IPS-18a (cell line): ENCODE measurements around the gene TCP11.

Experiments
- H3K27ac ChIP-seq: one replicate; pipeline ENCODE4 v1.5.1; 2013; ENCODE audit warnings: low read length
- H3K27me3 ChIP-seq: one replicate; pipeline ENCODE4 v1.6.1; 2013; ENCODE audit warnings: mild to moderate bottlenecking, low read length; ENCODE audit not compliant: control insufficient read depth, insufficient read depth
- H3K36me3 ChIP-seq: one replicate; pipeline ENCODE4 v1.6.1; 2013; ENCODE audit warnings: low read depth, low read length; ENCODE audit not compliant: control insufficient read depth
- H3K4me1 ChIP-seq: one replicate; pipeline ENCODE4 v1.6.1; 2013; ENCODE audit warnings: low read depth, low read length; ENCODE audit not compliant: control insufficient read depth
- H3K4me3 ChIP-seq: one replicate; pipeline ENCODE4 v1.5.1; 2013; ENCODE audit warnings: low read length
- H3K9ac ChIP-seq: one replicate; pipeline ENCODE4 v1.6.1; 2013; ENCODE audit warnings: mild to moderate bottlenecking, low read length, moderate library complexity
- H3K9me3 ChIP-seq: one replicate; pipeline ENCODE4 v1.6.1; 2013; ENCODE audit warnings: low read depth, low read length; ENCODE audit not compliant: control insufficient read depth

Gene TCP11

DNA sequence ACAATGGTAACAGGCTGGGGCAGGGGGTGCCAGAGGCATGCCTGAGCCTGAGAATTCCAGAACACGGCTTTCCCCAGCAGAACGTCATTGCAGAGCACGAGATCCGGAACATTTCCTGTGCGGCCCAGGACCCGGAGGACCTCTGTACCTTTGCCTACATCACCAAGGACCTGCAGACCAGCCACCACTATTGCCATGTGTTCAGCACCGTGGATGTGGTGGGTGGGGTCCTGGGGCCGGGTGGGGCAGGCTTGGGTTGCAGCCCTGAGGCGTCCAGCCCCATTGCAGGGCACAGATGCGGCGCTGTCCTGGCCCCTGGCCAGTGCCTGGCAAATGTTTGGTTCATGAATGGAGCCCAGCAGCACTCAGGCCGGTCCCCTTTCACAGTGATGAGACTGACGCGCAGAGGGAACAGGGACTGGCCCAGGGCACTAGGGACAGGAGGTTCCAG is 57.1 kb downstream of the TCP11 start:
- H3K27me3 ChIP-seq = no peaks in the 10 kb centered on the region
- peaks cover 17% of the 10 kb centered on the region for H3K36me3 ChIP-seq
- no peak overlapping the region for H3K4me3 ChIP-seq
- no peak overlapping the region for H3K9ac ChIP-seq
- H3K4me1 ChIP-seq = peaks cover 12% of the 10 kb centered on the region
- H3K9me3 ChIP-seq = no peaks in the 10 kb centered on the region
- H3K27ac ChIP-seq = no peak overlapping the region

DNA sequence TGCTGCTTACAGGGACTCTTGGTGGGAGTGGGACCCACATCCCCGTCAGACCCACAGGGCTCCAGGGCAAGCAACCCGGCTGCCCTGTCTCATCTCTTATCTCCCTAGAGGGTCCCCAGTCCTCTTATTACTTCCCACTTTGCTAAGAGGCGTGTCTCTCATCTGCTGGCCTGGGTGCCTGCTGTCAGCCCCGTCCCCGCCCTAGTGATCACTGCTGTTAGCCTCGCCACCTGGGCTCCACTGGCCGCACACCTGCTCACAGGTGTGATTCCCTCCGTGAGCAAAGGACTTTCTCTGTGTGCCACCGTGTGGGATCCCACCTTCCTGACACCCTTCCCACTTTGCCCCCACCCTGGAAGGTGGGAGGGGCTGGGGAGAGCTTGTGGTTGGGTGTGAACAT is 57.6 kb downstream of the TCP11 start:
- no peak overlapping the region for H3K4me3 ChIP-seq
- no peaks in the 10 kb centered on the region for H3K9me3 ChIP-seq
- peaks cover 12% of the 10 kb centered on the region for H3K4me1 ChIP-seq
- H3K9ac ChIP-seq = no peak overlapping the region
- no peaks in the 10 kb centered on the region for H3K27me3 ChIP-seq
- H3K36me3 ChIP-seq = peaks cover 17% of the 10 kb centered on the region
- H3K27ac ChIP-seq = no peak overlapping the region

DNA sequence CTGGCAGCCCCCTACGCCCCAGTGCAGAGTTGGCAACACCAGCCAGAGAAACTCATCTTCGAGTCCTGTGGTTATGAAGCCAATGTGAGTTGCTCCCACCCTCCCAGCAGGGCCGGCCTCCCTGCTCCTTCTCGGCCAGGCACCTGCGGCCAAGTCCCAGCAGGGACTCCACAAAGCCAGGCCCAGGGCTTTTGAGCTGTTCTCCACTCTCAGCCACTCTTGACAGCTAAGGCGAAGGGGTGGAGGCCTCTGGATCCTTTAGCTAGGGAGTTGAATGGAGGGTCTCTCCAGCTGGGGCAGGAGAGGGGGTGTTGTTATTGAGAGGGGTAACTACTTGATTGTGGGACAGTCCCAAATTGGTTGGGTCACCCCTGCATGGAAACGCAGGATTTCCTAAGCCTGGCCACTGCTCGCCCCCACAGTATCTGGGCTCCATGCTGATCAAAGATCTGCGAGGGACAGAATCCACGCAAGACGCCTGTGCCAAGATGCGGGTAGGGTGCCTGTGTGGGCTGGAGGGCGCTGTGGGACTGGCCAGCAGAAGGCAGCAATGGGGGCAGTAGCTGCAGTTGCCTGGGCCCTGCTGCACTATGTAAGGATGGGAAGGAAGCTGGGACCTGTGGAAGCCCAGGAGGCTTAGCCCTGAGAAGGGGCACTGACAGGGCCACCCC is 58.3 kb downstream of the TCP11 start:
- H3K4me1 ChIP-seq = peaks cover 12% of the 10 kb centered on the region
- H3K9ac ChIP-seq = no peak overlapping the region
- no peaks in the 10 kb centered on the region for H3K9me3 ChIP-seq
- H3K27ac ChIP-seq = no peak overlapping the region
- peaks cover 17% of the 10 kb centered on the region for H3K36me3 ChIP-seq
- H3K27me3 ChIP-seq = no peaks in the 10 kb centered on the region
- no peak overlapping the region for H3K4me3 ChIP-seq

DNA sequence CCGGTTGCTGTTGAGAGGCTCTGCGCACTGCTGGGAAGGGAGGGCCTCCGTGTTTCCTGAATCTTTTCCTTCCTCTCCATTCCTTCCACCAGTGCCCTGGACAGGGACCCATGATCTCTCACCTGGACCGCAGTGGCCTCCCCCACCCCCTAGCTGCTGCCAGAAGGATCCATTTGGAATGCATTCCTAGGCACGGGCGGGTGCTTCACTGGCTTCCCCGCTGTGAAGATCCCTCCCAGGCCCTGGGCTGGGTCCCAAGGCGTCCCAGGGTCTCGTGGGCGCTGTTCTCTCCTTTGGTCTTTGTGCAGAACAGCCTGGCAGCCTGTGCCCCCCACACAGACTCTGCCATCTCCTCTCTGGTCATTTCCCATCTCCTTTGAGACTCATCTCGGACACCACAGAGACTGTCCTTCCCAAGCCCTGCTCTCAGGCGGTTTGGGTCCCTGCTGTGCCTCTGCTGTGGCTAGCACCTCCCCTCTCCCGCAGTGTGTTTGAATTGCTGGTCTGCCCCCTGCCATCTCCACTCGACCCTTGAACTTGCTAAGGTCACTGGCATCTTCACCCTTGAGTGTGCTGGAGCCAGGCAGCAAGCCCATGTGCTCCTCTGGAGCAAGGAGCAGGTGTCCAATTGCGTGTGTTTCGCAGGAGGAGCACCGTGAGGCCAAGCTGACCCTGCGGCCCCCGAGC is 59.0 kb downstream of the TCP11 start:
- Histone ChIP-seq H3K27me3 (no peaks in the 10 kb centered on the region), H3K9me3 (no peaks in the 10 kb centered on the region), H3K4me1 (peaks cover 12% of the 10 kb centered on the region), H3K4me3 (no peak overlapping the region), H3K27ac (no peak overlapping the region), H3K36me3 (peaks cover 15% of the 10 kb centered on the region), H3K9ac (no peak overlapping the region)

DNA sequence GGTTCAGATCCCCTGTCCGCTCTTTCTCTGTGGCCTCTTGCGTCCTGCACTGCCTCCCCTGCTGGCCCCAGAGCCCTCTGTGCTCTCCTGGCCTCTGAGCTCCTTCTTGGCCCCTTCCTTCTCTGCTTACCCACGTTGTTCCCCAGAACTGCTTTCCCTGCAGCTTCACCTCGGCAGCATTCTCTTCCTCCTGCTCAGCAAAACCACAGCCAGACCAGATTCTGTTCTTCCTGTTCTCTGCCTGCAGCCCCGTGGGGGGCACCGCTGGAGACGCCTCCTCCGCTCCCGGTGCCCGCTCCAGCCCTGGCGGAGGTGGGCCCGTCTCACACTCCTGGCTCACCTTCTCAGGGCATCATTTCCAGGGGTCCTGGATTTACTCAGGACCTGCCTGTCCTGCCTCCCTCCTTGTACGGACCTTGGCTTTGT is 59.7 kb downstream of the TCP11 start:
- Histone ChIP-seq H3K4me1 (peaks cover 12% of the 10 kb centered on the region), H3K9me3 (no peaks in the 10 kb centered on the region), H3K27me3 (no peaks in the 10 kb centered on the region), H3K4me3 (no peak overlapping the region), H3K36me3 (peaks cover 11% of the 10 kb centered on the region), H3K9ac (no peak overlapping the region), H3K27ac (no peak overlapping the region)

DNA sequence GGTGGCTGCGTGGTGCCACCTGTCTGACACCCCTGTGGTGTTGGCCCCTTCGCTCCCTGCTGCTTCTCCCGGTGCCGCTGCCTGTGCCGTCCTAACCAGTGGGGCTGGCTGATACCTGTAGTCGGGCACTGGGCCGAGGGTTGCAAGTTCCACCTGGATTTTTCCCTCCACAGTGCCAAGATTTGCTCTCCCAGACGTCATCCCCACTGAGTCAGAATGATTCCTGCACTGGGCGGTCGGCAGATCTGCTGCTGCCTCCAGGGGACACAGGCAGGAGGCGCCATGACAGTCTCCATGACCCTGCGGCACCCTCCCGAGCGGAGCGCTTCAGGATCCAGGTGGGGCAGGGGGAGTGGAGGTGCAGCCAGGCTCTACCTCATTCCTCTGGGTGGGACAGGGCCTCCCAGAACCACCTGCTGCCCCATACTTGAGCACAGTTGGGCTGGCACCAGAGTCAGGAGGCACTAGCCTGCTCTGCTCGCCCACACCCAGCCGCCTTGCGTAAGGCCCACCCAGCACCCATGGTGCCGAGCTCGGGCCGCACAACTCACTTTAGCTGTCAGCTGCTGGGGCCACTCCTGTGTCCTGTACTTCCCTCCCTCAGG is 60.2 kb downstream of the TCP11 start:
- Histone ChIP-seq H3K4me1 (peaks cover 12% of the 10 kb centered on the region), H3K27ac (no peak overlapping the region), H3K36me3 (peaks cover 11% of the 10 kb centered on the region)

DNA sequence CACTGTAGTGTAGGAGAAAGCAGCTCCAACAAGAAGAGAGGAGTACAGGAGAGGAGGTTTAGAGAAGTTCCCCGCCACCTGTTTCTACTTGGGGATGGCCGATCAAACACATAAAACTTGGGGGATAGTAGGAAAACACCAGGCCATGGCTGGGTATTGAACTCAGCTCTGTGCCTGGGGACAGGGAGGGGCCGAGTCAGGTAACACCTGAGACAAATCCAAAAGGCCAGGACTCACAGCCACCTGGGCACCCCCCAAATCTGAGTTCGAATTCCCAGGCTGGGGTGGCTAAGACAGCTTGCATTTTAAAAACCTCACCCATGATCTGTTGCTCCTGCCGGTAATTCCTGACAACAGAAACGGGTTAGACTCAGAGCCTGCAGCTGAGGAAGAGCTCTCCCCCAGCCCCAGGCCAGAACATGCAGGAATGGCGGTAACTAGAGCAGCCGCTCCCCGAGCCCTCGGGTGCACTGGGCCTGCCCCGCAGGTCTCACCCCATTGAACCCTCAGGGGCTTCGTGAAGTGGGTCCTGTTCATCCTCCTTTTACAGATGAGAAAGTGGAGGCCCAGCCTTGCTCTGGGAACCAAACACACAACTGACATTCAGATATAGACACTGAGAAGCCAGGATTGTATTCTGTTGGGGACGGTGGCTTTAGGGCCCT is 61.0 kb downstream of the TCP11 start:
- Histone ChIP-seq H3K4me3 (no peak overlapping the region), H3K4me1 (peaks cover 12% of the 10 kb centered on the region), H3K9me3 (no peaks in the 10 kb centered on the region), H3K27me3 (no peaks in the 10 kb centered on the region), H3K27ac (no peak overlapping the region), H3K9ac (no peak overlapping the region), H3K36me3 (peaks cover 9% of the 10 kb centered on the region)

More for the DNA sequence above, 60.2 kb downstream of the TCP11 start:
- Histone ChIP-seq H3K4me3 (no peak overlapping the region), H3K27me3 (no peaks in the 10 kb centered on the region), H3K9me3 (no peaks in the 10 kb centered on the region), H3K9ac (no peak overlapping the region)

DNA sequence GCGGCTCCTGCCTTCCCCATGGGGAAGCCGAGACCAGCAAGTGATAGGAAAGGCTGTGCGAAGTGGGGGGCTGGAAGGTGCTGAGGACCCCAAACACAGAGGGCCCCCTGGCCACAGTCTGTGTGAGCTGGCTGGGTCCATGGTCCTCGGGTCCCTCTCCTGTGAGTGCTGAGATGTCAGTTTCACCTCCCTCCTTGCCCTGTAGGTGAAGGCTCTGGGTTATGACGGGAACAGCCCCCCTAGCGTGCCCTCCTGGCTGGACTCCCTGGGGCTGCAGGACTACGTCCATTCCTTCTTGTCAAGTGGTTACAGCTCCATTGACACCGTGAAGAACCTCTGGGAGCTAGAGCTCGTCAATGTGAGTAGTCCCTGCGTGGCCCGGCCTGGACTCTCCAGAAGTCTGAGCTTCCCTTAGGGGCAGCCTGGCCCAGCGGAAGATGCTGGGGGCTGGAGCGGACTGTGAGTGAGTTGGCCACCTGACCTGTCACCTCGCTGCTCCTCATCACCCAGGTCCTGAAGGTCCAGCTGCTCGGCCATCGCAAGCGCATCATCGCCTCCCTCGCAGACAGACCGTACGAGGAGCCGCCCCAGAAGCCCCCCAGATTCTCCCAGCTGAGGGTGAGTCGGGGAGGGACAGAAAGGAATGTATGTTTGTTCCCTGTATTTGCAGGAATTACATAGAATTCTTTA is 61.7 kb downstream of the TCP11 start:
- Histone ChIP-seq H3K27me3 (no peaks in the 10 kb centered on the region), H3K9ac (no peak overlapping the region), H3K4me3 (no peak overlapping the region), H3K9me3 (no peaks in the 10 kb centered on the region), H3K27ac (no peak overlapping the region), H3K4me1 (peaks cover 12% of the 10 kb centered on the region), H3K36me3 (peaks cover 6% of the 10 kb centered on the region)

DNA sequence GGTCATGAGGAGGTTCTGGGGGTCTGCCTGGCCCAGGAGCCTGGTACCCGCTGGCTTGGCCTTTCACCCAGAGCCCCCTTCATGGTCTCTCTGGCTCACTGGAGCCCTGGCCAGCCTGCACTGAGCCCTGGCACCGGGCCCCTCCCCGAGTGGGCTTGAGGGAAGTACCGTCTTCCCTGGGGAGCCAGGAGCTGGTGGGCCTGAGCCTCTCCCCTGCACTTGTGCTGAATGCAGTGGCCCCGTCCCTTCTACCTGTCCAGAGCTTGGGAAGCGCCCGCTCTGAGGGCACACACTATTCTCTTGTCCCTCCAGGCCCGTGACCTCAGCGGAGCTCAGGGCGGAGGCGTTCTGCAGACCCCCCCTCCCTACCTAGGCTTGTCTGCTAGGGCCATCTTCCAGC is 62.2 kb downstream of the TCP11 start:
- H3K9ac ChIP-seq = no peak overlapping the region
- no peaks in the 10 kb centered on the region for H3K27me3 ChIP-seq
- no peak overlapping the region for H3K27ac ChIP-seq
- H3K4me3 ChIP-seq = no peak overlapping the region
- H3K36me3 ChIP-seq = peaks cover 5% of the 10 kb centered on the region
- peaks cover 12% of the 10 kb centered on the region for H3K4me1 ChIP-seq
- H3K9me3 ChIP-seq = no peaks in the 10 kb centered on the region

DNA sequence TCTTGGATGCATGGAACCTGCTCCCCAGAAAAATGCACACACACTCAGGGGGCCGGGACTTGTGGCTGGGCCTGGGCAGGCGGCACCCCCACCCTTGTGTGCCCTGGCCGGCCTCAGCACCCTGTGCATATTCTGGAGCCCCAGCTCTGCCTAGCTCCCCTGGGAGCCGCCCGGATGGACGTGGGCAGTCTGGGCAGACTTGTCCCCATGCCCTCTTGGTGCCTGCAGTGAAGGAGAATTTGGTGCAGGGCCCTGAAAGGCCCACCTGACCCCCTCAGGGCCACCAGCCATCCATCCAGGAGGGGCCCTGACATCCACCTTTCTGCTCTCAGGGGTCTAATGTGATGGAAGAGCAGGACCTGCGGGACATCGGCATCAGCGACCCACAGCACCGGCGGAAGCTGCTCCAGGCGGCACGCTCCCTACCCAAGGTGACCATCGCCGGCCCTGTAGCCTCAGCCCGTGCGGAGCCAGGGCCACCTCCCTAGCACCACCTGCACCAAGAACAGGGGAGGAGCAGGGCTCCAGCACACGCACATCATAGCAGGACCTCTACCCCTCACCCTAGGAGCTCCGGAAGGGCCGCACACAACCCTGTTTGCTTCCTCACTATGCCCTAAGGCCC is 62.8 kb downstream of the TCP11 start:
- Histone ChIP-seq H3K4me1 (peaks cover 12% of the 10 kb centered on the region), H3K27me3 (no peaks in the 10 kb centered on the region), H3K9ac (no peak overlapping the region), H3K27ac (no peak overlapping the region), H3K36me3 (no peaks in the 10 kb centered on the region), H3K9me3 (no peaks in the 10 kb centered on the region), H3K4me3 (no peak overlapping the region)

DNA sequence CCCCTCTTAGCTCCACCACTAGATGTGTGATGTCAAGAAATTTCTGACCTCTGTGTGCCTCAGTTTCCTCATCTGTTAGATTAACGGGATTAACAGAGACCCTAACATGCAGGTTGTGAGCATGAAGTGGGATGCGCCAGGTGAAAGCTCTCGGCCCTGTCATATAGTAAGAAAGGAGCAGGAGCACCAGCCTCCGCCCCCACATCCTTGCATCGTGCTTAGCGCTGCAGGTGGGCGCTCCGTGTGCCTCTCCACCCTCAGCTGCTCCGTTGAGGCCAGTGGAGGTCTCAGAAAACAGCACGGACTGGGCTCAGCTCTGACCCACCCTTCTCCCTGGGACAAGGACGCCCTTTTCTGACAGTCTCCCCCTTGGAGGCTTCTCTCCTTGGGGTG is 63.4 kb downstream of the TCP11 start:
- no peak overlapping the region for H3K9ac ChIP-seq
- peaks cover 12% of the 10 kb centered on the region for H3K4me1 ChIP-seq
- no peak overlapping the region for H3K27ac ChIP-seq
- H3K27me3 ChIP-seq = no peaks in the 10 kb centered on the region
- no peaks in the 10 kb centered on the region for H3K9me3 ChIP-seq
- H3K36me3 ChIP-seq = no peaks in the 10 kb centered on the region
- no peak overlapping the region for H3K4me3 ChIP-seq
